AG04450 (cell line): Measurements from ENCODE around the gene ARHGEF25. TPM values are rescaled to one million over a fixed set of nuclear protein-coding genes. Genes with fewer than 3 reads are reported as not detected.

Experiments
- CTCF ChIA-PET: fragments of 300-600, 350-600 bp; formaldehyde crosslinking; extraction: SDS; loops from one replicate; lab custom pipeline; 2022; ENCODE audit warnings: antibody characterized with exemption, inconsistent platforms; lab: Charles Lee
- POLR2A ChIA-PET: fragments of 350-600 bp; formaldehyde crosslinking; extraction: SDS; loops from one replicate; lab custom pipeline; 2021; ENCODE audit warnings: antibody characterized with exemption, inconsistent platforms; lab: Yijun Ruan, JAX
- DNase-seq: peaks from one replicate; pipeline ENCODE4 v3.0.0-alpha.2; 2011; ENCODE audit warnings: low read depth, low spot score
- H3K27ac ChIP-seq: one replicate; pipeline ENCODE4 v1.5.1; 2012; ENCODE audit warnings: low read depth, low read length, control low read depth
- H3K27me3 ChIP-seq: one replicate; pipeline ENCODE4 v1.6.0; 2012; ENCODE audit warnings: low read length; ENCODE audit not compliant: control insufficient read depth, insufficient read depth
- H3K4me3 ChIP-seq: 2 replicates; pipeline ENCODE4 v1.5.1; 2011; ENCODE audit warnings: mild to moderate bottlenecking, low read depth, low read length, control low read depth
- H3K9me3 ChIP-seq: 2 replicates; pipeline ENCODE4 v1.5.1; 2012; ENCODE audit warnings: low read length; ENCODE audit not compliant: control insufficient read depth, insufficient read depth
- polyA plus RNA-seq: library from polyadenylated mRNA; depleted of rRNA; stranded (reverse); fragments of >200 nt; gene quantifications from 2 replicates; pipeline ENCODE4 v1.2.3, GENCODE V29; 2011
- TF ChIP-seq, protein P1 (sequence below): IDR thresholded peaks from 2 replicates; pipeline ENCODE4 v1.5.1; 2011; ENCODE audit warnings: low read depth, low read length, control low read depth, inconsistent platforms

Gene ARHGEF25
- polyA plus RNA-seq, 1 experiment, result 23.4 TPM

DNA sequence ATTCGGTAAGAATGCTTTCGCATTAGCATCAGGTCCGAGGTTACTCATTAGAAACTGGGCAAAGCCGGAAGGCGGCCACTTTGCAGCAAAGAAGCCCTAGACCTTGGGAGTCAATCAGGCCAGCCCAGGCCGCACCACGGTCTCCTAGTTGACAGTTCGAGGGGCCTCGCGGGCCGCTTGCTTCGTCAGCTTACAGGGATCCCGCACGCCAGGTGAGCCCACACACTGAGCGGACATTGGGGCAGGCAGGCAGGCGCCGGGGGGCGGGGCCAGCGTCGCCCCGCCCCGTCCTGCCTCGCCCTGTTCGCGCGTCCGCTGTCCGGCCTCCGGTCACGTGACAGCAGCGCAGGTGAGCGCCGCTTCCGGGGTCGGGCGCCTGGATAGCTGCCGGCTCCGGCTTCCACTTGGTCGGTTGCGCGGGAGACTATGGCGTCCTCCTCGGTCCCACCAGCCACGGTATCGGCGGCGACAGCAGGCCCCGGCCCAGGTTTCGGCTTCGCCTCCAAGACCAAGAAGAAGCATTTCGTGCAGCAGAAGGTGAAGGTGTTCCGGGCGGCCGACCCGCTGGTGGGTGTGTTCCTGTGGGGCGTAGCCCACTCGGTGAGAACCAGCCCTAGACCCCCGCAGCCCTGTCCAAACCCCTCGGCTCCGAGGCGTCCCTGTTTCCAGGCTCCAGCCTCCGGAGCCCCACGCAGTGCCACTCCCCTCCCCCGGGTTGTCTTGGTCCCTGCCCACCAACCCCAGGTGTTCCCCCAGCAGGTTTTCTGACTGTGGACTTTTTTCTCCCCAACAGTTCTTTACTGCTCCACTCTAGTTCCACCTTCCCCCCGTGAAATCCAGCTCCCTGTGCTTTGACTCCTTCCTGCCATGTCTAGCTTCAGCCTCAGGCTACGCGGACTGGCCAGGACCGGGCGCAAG, 20.1 kb upstream of the ARHGEF25 start, which contains the start of gene PIP4K2C:
PIP4K2C (plus strand) TSS at position 329 of the 918 bp plus-strand sequence; CDS start at position 427, 98 bp downstream.
- POLR2A ChIA-PET, result no interaction called here
- Histone ChIP-seq H3K27ac (no peak within 1 kb of the TSS), H3K4me3 (peak within 1 kb of the TSS; percentile 84), H3K9me3 (no peaks in the 10 kb centered on the region; the same call in 1 of the 2 replicates), H3K27me3 (peaks cover 13% of the 10 kb centered on the region)
- TF ChIP-seq, protein P1, sequence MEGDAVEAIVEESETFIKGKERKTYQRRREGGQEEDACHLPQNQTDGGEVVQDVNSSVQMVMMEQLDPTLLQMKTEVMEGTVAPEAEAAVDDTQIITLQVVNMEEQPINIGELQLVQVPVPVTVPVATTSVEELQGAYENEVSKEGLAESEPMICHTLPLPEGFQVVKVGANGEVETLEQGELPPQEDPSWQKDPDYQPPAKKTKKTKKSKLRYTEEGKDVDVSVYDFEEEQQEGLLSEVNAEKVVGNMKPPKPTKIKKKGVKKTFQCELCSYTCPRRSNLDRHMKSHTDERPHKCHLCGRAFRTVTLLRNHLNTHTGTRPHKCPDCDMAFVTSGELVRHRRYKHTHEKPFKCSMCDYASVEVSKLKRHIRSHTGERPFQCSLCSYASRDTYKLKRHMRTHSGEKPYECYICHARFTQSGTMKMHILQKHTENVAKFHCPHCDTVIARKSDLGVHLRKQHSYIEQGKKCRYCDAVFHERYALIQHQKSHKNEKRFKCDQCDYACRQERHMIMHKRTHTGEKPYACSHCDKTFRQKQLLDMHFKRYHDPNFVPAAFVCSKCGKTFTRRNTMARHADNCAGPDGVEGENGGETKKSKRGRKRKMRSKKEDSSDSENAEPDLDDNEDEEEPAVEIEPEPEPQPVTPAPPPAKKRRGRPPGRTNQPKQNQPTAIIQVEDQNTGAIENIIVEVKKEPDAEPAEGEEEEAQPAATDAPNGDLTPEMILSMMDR, result no peak
- CTCF ChIA-PET, result interaction anchor here (0.7 to 3.7 kb wide), 6 partner anchors 8 to 135 kb away, joined by 3 to 52 read pairs (median 4); partner anchors contain the start of gene B4GALNT1
- no peak for DNase-seq

DNA sequence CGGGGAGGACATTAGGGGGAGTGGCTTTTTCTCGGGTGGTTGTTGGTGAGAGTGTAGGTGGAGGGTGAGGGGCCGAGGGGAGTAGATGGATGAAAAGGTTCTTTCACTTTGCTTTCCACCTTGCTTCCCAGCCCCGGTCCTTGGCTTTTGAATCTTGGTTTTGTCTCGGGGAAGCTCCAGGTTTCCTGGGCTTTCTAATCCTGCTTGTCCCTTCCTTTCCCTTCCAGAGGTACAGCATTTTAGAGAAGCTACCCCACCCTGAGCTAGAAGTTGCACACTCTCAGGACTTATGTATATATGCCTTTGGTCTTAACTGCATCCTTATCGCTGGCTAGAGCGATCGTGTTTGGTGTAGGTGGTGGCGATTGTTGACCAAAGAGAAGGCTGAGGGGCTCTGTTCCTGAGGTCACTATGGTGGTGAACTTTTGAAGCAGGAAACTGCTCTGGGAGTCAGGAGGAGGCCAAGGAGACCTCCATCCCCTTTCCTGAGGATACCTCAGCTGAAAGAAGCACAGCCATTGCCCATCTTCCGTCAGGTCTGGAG, 19.4 kb upstream of the ARHGEF25 start:
- TF ChIP-seq, protein P1, result no peak
- H3K27ac ChIP-seq, result no peak overlapping the region
- peak overlapping the region; percentile 84 for H3K4me3 ChIP-seq
- H3K9me3 ChIP-seq, result no peaks in the 10 kb centered on the region; the same call in 1 of the 2 replicates
- no peak for DNase-seq
- ChIA-PET CTCF (interaction anchor here (0.7 to 3.7 kb wide), 6 partner anchors 8 to 135 kb away, joined by 3 to 52 read pairs (median 4); partner anchors contain the start of gene B4GALNT1), POLR2A (interaction anchor here (0.6 kb wide), 1 partner anchor 9 kb away, joined by 3 read pairs; no protein-coding TSS in a partner anchor)
- H3K27me3 ChIP-seq, result peaks cover 13% of the 10 kb centered on the region

DNA sequence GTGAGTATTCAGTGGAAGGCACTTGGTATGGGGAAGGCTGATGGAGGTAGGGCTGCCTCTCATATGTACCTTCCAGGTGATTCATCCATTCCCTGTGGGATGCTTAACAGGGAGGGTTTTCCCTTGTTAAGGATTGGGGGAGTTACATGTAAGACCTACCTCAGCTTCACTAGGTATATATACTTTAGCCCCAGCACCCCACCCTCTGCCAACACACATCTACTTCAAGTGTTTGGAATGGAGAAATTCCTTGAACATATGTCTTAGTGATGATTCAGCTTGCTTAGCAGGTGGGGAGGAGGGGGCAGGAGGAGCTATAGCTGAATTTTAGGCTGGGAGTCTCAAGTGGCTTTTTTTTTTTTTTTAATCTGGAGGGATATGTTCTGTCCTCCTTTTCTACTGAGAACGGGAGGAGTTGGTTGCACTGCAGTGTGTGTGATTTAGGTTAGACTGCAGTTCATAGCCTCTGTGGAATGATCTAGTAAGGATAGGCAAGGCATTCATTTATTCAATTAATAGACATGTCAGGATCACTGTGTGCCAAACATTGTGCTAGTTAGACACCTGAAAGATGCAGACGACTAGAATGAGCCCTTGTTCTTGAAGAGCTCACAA, 18.6 kb upstream of the ARHGEF25 start:
- H3K4me3 ChIP-seq, result no peak overlapping the region
- TF ChIP-seq, protein P1, result no peak
- ChIA-PET CTCF (interaction anchor here (0.8 to 3.7 kb wide), 3 partner anchors 9 to 30 kb away, joined by 3 to 52 read pairs (median 6); no protein-coding TSS in a partner anchor), POLR2A (interaction anchor here (0.7 to 0.8 kb wide), 2 partner anchors 38 to 174 kb away, joined by 3 to 5 read pairs; partner anchors contain the start of gene CYP27B1)
- H3K27me3 ChIP-seq, result peaks cover 12% of the 10 kb centered on the region
- no peaks in the 10 kb centered on the region; the same call in 1 of the 2 replicates for H3K9me3 ChIP-seq
- H3K27ac ChIP-seq, result no peak overlapping the region
- DNase-seq, result no peak

DNA sequence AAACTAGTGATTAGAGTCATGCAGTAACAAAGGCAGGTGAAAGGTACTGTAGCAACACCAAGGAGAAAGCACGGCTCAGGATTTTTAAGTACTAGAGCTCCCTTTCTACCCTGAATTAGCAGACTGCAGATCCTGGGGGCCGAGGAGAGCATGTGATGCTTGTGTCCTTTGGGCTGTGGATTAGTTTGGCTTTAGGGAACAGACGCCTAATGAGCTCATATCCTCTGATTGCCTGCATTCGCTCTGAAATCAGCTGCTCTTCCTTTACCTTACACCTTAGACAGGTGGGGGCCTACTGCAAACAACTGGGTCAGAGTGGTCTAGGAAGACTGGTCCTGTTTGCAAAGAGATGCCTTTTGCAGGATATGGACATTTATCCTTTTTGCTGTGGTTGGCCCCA, 18.0 kb upstream of the ARHGEF25 start:
- no peak overlapping the region for H3K4me3 ChIP-seq
- peaks cover 7% of the 10 kb centered on the region for H3K27me3 ChIP-seq
- ChIA-PET POLR2A (interaction anchor here (0.8 kb wide), 1 partner anchor 174 kb away, joined by 3 read pairs; the partner anchor contains the start of gene CYP27B1), CTCF (interaction anchor here (0.5 to 3.7 kb wide), 4 partner anchors 10 to 286 kb away, joined by 3 to 52 read pairs (median 4); no protein-coding TSS in a partner anchor)
- H3K9me3 ChIP-seq, result no peaks in the 10 kb centered on the region; the same call in 1 of the 2 replicates
- no peak for DNase-seq
- H3K27ac ChIP-seq, result no peak overlapping the region
- TF ChIP-seq, protein P1, result no peak
